SK-N-MC (cell line): ENCODE data around the gene RPA1.

ENCODE experiments used
- EZH2 ChIP-seq: fragments of 200-600 bp; sonication (generic); IDR thresholded peaks from one replicate; pipeline ENCODE4 v1.6.1; 2017; ENCODE audit warnings: antibody characterized with exemption
- FOXP2 ChIP-seq: optimal IDR thresholded peaks from 2 replicates; pipeline ENCODE3; 2011; ENCODE audit warnings: mild to moderate bottlenecking, moderate library complexity; ENCODE audit not compliant: insufficient read depth; ENCODE audit errors: extremely low read length, control extremely low read depth
- POLR2AphosphoS5 ChIP-seq: IDR thresholded peaks from 2 replicates; pipeline ENCODE4 v1.6.1; 2012; ENCODE audit warnings: mild to moderate bottlenecking, low read depth, low read length, borderline replicate concordance

GRCh38 chr17:1813088-1813487 is 16.7 kb upstream of the RPA1 start:
- no peak for TF ChIP-seq POLR2AphosphoS5
- TF ChIP-seq EZH2 = no peak
- TF ChIP-seq FOXP2 = no peak
